KG1 (cell line): ENCODE results near the gene HHEX.
"Not testable (repeated sequence)": the region's sequence is repeated elsewhere in the genome, so short reads cannot be mapped to it uniquely, and the experiment has no call there.

Source experiments
- DNase-seq: peaks from one replicate; lab custom pipeline; 2025; lab: John Stamatoyannopoulos, UW

The HHEX gene

GRCh38 chr10:92689663-92690210 is at the start of gene HHEX:
TSS of gene HHEX (plus strand) at chr10:92689955. CDS start at chr10:92689987, 32 bp downstream.
- peak; percentile 65 for DNase-seq

GRCh38 chr10:92640107-92640506 is 49.6 kb upstream of the HHEX start:
- no peak for DNase-seq

GRCh38 chr10:92641492-92641891 is 48.3 kb upstream of the HHEX start:
- no peak for DNase-seq

- no peak for DNase-seq
These were observed 44.8 kb upstream of the HHEX start for GRCh38 chr10:92644921-92645320.

GRCh38 chr10:92650864-92651263 is 38.9 kb upstream of the HHEX start:
- not testable (repeated sequence) for DNase-seq

GRCh38 chr10:92655426-92655825 is 34.3 kb upstream of the HHEX start:
- no peak for DNase-seq

GRCh38 chr10:92656266-92656961 is 33.3 kb upstream of the HHEX start:
- DNase-seq = no peak

GRCh38 chr10:92657024-92657423 is 32.7 kb upstream of the HHEX start:
- no peak for DNase-seq

- no peak for DNase-seq
These were observed 26.9 kb upstream of the HHEX start for GRCh38 chr10:92662848-92663247.

GRCh38 chr10:92664322-92664721 is 25.4 kb upstream of the HHEX start:
- no peak for DNase-seq

- no peak for DNase-seq
These were observed 22.7 kb upstream of the HHEX start for GRCh38 chr10:92667078-92667477.

GRCh38 chr10:92677708-92678107 is 12.0 kb upstream of the HHEX start:
- DNase-seq = no peak

GRCh38 chr10:92678206-92678605 is 11.5 kb upstream of the HHEX start:
- DNase-seq = no peak

GRCh38 chr10:92681306-92681834 is 8.4 kb upstream of the HHEX start:
- no peak for DNase-seq

GRCh38 chr10:92688573-92688926 is 1.2 kb upstream of the HHEX start:
- no peak for DNase-seq

GRCh38 chr10:92688927-92689662 is 660 bp upstream of the HHEX start:
- peak; percentile 56 for DNase-seq

- DNase-seq = peak; percentile 97
These were observed 608 bp downstream of the HHEX start for GRCh38 chr10:92690211-92690914.

GRCh38 chr10:92690915-92691590 is 1.3 kb downstream of the HHEX start:
- DNase-seq = no peak

- peak; percentile 79 for DNase-seq
These were observed 1.9 kb downstream of the HHEX start for GRCh38 chr10:92691591-92692079.

GRCh38 chr10:92692080-92692671 is 2.4 kb downstream of the HHEX start:
- no peak for DNase-seq
